ENCODE results near the gene DOCK1. TPM values are rescaled to one million over a fixed set of nuclear protein-coding genes. Genes with fewer than 3 reads are reported as not detected.

Gene DOCK1
- total RNA-seq, 2 experiments from 2014 or later = 0.05 TPM; not detected in 1

- CTCF ChIA-PET = no interaction called here
- Mint-ChIP-seq H3K27ac (no peak overlapping the region), H3K4me1 (no peaks in the 10 kb centered on the region), H3K9me3 (no peaks in the 10 kb centered on the region), H3K36me3 (ENCODE audit: low read depth) (no peaks in the 10 kb centered on the region), H3K4me3 (no peak overlapping the region), H3K27me3 (peaks cover 3% of the 10 kb centered on the region)
- DNase-seq = no peak
- POLR2A ChIA-PET = no interaction called here
Observed at GRCh38 chr10:127364034-127364433, 458.8 kb downstream of the DOCK1 start.

GRCh38 chr10:127368101-127368500, 462.9 kb downstream of the DOCK1 start:
- Mint-ChIP-seq H3K27ac (no peak overlapping the region), H3K27me3 (peaks cover 4% of the 10 kb centered on the region), H3K4me3 (no peak overlapping the region), H3K36me3 (ENCODE audit: low read depth) (no peaks in the 10 kb centered on the region), H3K9me3 (no peaks in the 10 kb centered on the region), H3K4me1 (no peaks in the 10 kb centered on the region)
- no peak for DNase-seq
- ChIA-PET POLR2A (no interaction called here), CTCF (no interaction called here)

GRCh38 chr10:127368929-127369328, 463.7 kb downstream of the DOCK1 start:
- no peak overlapping the region for H3K4me3 Mint-ChIP-seq
- H3K27ac Mint-ChIP-seq = no peak overlapping the region
- H3K27me3 Mint-ChIP-seq = peaks cover 4% of the 10 kb centered on the region
- no peaks in the 10 kb centered on the region for H3K9me3 Mint-ChIP-seq
- DNase-seq = no peak
- CTCF ChIA-PET = no interaction called here
- POLR2A ChIA-PET = no interaction called here
- H3K36me3 Mint-ChIP-seq (ENCODE audit: low read depth) = no peaks in the 10 kb centered on the region
- no peaks in the 10 kb centered on the region for H3K4me1 Mint-ChIP-seq

- ChIA-PET POLR2A (no interaction called here), CTCF (no interaction called here)
- H3K27me3 Mint-ChIP-seq = peaks cover 4% of the 10 kb centered on the region
- H3K4me3 Mint-ChIP-seq = no peak overlapping the region
- no peak overlapping the region for H3K27ac Mint-ChIP-seq
- H3K9me3 Mint-ChIP-seq = no peaks in the 10 kb centered on the region
- no peak for DNase-seq
- no peaks in the 10 kb centered on the region for H3K36me3 Mint-ChIP-seq (ENCODE audit: low read depth)
- H3K4me1 Mint-ChIP-seq = no peaks in the 10 kb centered on the region
Observed at GRCh38 chr10:127370601-127371000, 465.4 kb downstream of the DOCK1 start.

GRCh38 chr10:127372361-127372760, 467.1 kb downstream of the DOCK1 start:
- CTCF ChIA-PET = interaction anchor here (0.8 kb wide), 1 partner anchor 14 kb away, joined by 3 read pairs; no protein-coding TSS in a partner anchor
- Mint-ChIP-seq H3K27ac (no peak overlapping the region), H3K36me3 (ENCODE audit: low read depth) (no peaks in the 10 kb centered on the region), H3K4me3 (no peak overlapping the region), H3K4me1 (no peaks in the 10 kb centered on the region), H3K9me3 (no peaks in the 10 kb centered on the region), H3K27me3 (peaks cover 4% of the 10 kb centered on the region)
- POLR2A ChIA-PET = no interaction called here
- no peak for DNase-seq

- Mint-ChIP-seq H3K4me1 (no peaks in the 10 kb centered on the region), H3K27me3 (peaks cover 4% of the 10 kb centered on the region), H3K9me3 (no peaks in the 10 kb centered on the region), H3K36me3 (ENCODE audit: low read depth) (no peaks in the 10 kb centered on the region), H3K27ac (no peak overlapping the region), H3K4me3 (no peak overlapping the region)
- ChIA-PET CTCF (no interaction called here), POLR2A (no interaction called here)
- no peak for DNase-seq
Observed at GRCh38 chr10:127374074-127374680, 468.9 kb downstream of the DOCK1 start.

- Mint-ChIP-seq H3K9me3 (no peaks in the 10 kb centered on the region), H3K4me1 (no peaks in the 10 kb centered on the region), H3K27me3 (peaks cover 4% of the 10 kb centered on the region), H3K36me3 (ENCODE audit: low read depth) (no peaks in the 10 kb centered on the region), H3K4me3 (no peak overlapping the region), H3K27ac (no peak overlapping the region)
- POLR2A ChIA-PET = no interaction called here
- CTCF ChIA-PET = interaction anchor here (0.6 kb wide), 1 partner anchor 90 kb away, joined by 6 read pairs; no protein-coding TSS in a partner anchor
- DNase-seq = no peak
Observed at GRCh38 chr10:127374901-127375300, 469.7 kb downstream of the DOCK1 start.

- Mint-ChIP-seq H3K4me3 (no peak overlapping the region), H3K4me1 (no peaks in the 10 kb centered on the region), H3K36me3 (ENCODE audit: low read depth) (no peaks in the 10 kb centered on the region), H3K9me3 (no peaks in the 10 kb centered on the region), H3K27ac (no peak overlapping the region), H3K27me3 (peaks cover 5% of the 10 kb centered on the region)
- ChIA-PET POLR2A (no interaction called here), CTCF (no interaction called here)
- DNase-seq = no peak
Observed at GRCh38 chr10:127375461-127375860, 470.2 kb downstream of the DOCK1 start.

GRCh38 chr10:127376071-127376470, 470.8 kb downstream of the DOCK1 start:
- Mint-ChIP-seq H3K4me1 (no peaks in the 10 kb centered on the region), H3K27me3 (peaks cover 7% of the 10 kb centered on the region), H3K9me3 (no peaks in the 10 kb centered on the region), H3K27ac (no peak overlapping the region), H3K4me3 (no peak overlapping the region), H3K36me3 (ENCODE audit: low read depth) (no peaks in the 10 kb centered on the region)
- CTCF ChIA-PET = no interaction called here
- POLR2A ChIA-PET = no interaction called here
- no peak for DNase-seq

GRCh38 chr10:127378628-127379027, 473.4 kb downstream of the DOCK1 start:
- Mint-ChIP-seq H3K9me3 (no peaks in the 10 kb centered on the region), H3K27me3 (peaks cover 6% of the 10 kb centered on the region), H3K36me3 (ENCODE audit: low read depth) (no peaks in the 10 kb centered on the region), H3K4me1 (no peaks in the 10 kb centered on the region), H3K4me3 (no peak overlapping the region), H3K27ac (no peak overlapping the region)
- DNase-seq = no peak
- POLR2A ChIA-PET = no interaction called here
- CTCF ChIA-PET = no interaction called here

- no peaks in the 10 kb centered on the region for H3K9me3 Mint-ChIP-seq
- H3K27me3 Mint-ChIP-seq = peaks cover 6% of the 10 kb centered on the region
- no peaks in the 10 kb centered on the region for H3K4me1 Mint-ChIP-seq
- no peaks in the 10 kb centered on the region for H3K36me3 Mint-ChIP-seq (ENCODE audit: low read depth)
- no peak for DNase-seq
- no peak overlapping the region for H3K27ac Mint-ChIP-seq
- ChIA-PET POLR2A (no interaction called here), CTCF (no interaction called here)
- H3K4me3 Mint-ChIP-seq = no peak overlapping the region
Observed at GRCh38 chr10:127384532-127384931, 479.3 kb downstream of the DOCK1 start.

- DNase-seq = no peak
- ChIA-PET CTCF (no interaction called here), POLR2A (no interaction called here)
- no peaks in the 10 kb centered on the region for H3K36me3 Mint-ChIP-seq (ENCODE audit: low read depth)
- no peaks in the 10 kb centered on the region for H3K9me3 Mint-ChIP-seq
- no peak overlapping the region for H3K4me3 Mint-ChIP-seq
- H3K4me1 Mint-ChIP-seq = no peaks in the 10 kb centered on the region
- H3K27ac Mint-ChIP-seq = no peak overlapping the region
- H3K27me3 Mint-ChIP-seq = peaks cover 6% of the 10 kb centered on the region
Observed at GRCh38 chr10:127385066-127385465, 479.8 kb downstream of the DOCK1 start.

- H3K9me3 Mint-ChIP-seq = no peaks in the 10 kb centered on the region
- peaks cover 4% of the 10 kb centered on the region for H3K27me3 Mint-ChIP-seq
- no peaks in the 10 kb centered on the region for H3K36me3 Mint-ChIP-seq (ENCODE audit: low read depth)
- no peak for DNase-seq
- no peaks in the 10 kb centered on the region for H3K4me1 Mint-ChIP-seq
- ChIA-PET CTCF (interaction anchor here (1.0 kb wide), 1 partner anchor 14 kb away, joined by 3 read pairs; no protein-coding TSS in a partner anchor), POLR2A (no interaction called here)
- no peak overlapping the region for H3K4me3 Mint-ChIP-seq
- no peak overlapping the region for H3K27ac Mint-ChIP-seq
Observed at GRCh38 chr10:127386606-127387327, 481.5 kb downstream of the DOCK1 start.

GRCh38 chr10:127391875-127392274, 486.6 kb downstream of the DOCK1 start:
- ChIA-PET POLR2A (no interaction called here), CTCF (no interaction called here)
- no peaks in the 10 kb centered on the region for H3K9me3 Mint-ChIP-seq
- no peaks in the 10 kb centered on the region for H3K27me3 Mint-ChIP-seq
- no peak overlapping the region for H3K4me3 Mint-ChIP-seq
- DNase-seq = no peak
- no peak overlapping the region for H3K27ac Mint-ChIP-seq
- no peaks in the 10 kb centered on the region for H3K36me3 Mint-ChIP-seq (ENCODE audit: low read depth)
- no peaks in the 10 kb centered on the region for H3K4me1 Mint-ChIP-seq

Measured in activated CD4-positive, alpha-beta T cell treated with anti-CD3 and anti-CD28 coated beads, Interleukin-2, amount 10 ng/mL, durations not matched to agents 7 days and 5 days (primary cell).